ENCODE results near the gene ROGDI.

DNA sequence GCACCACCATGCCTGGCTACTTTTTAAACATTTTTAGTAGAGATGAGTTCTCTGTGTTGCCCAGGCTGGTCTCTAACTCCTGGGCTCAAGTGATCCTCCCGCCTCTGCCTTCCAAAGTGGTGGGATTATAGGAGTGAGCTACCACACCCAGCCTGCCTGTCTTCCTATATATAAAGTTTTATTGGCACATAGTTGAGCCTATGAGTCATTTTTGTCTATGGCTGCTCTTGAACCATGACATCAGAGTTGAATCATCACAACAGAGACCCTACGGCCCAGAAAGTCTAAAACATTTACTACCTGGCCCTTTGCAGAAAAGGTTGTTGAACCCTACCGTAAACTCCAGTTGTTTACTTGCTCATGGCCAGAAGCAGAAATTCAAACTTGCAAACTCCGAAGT is 22.2 kb downstream of the ROGDI start:
- TF ChIP-seq EZH2 (IDR thresholded peaks at IDR 0.05; ENCODE audit: borderline replicate concordance, low read length) (no peak), CTCF (IDR thresholded peaks at IDR 0.05; ENCODE audit: low read length) (no peak)
